ENCODE results near the gene TOP1. TPM values are rescaled to one million over a fixed set of nuclear protein-coding genes. Genes with fewer than 3 reads are reported as not detected.
A peak's percentile ranks its signal among the peaks of the same experiment; 100 is the strongest.

The TOP1 gene
- total RNA-seq, 1 donor from 2014 or later = 102 TPM

DNA sequence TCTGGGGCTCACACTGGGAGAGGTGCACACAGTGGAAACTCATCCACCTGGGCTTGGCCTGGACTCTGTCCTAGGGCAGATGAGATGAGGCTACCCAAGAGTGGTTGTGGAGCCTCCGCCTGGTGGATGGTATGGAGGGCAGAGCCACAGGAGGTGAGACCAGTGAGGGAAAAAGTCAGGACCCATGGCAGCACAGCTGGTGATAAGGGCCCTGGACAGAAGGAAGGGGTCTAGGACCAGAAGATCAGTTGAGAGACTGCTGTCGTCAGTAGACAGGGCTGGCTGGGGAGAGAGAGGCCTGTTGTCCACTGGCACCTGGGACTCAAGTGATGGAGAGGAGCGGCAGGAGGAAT is 138.5 kb downstream of the TOP1 start:
- peaks cover 31% of the 10 kb centered on the region for H3K36me3 Mint-ChIP-seq (ENCODE audit: low read depth)
- peaks cover 3% of the 10 kb centered on the region for H3K27me3 Mint-ChIP-seq (ENCODE audit: low read depth)
- H3K4me3 Mint-ChIP-seq = no peak overlapping the region
- H3K27ac Mint-ChIP-seq (ENCODE audit: unreplicated experiment) = peak overlapping the region; percentile 54
- H3K9me3 Mint-ChIP-seq = no peaks in the 10 kb centered on the region
- peaks cover 4% of the 10 kb centered on the region for H3K4me1 Mint-ChIP-seq
- TF ChIP-seq, protein P1, sequence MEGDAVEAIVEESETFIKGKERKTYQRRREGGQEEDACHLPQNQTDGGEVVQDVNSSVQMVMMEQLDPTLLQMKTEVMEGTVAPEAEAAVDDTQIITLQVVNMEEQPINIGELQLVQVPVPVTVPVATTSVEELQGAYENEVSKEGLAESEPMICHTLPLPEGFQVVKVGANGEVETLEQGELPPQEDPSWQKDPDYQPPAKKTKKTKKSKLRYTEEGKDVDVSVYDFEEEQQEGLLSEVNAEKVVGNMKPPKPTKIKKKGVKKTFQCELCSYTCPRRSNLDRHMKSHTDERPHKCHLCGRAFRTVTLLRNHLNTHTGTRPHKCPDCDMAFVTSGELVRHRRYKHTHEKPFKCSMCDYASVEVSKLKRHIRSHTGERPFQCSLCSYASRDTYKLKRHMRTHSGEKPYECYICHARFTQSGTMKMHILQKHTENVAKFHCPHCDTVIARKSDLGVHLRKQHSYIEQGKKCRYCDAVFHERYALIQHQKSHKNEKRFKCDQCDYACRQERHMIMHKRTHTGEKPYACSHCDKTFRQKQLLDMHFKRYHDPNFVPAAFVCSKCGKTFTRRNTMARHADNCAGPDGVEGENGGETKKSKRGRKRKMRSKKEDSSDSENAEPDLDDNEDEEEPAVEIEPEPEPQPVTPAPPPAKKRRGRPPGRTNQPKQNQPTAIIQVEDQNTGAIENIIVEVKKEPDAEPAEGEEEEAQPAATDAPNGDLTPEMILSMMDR (conservative IDR thresholded peaks at IDR 0.05) = no peak
- no peak for DNase-seq (ENCODE audit: low read depth, low spot score)

DNA sequence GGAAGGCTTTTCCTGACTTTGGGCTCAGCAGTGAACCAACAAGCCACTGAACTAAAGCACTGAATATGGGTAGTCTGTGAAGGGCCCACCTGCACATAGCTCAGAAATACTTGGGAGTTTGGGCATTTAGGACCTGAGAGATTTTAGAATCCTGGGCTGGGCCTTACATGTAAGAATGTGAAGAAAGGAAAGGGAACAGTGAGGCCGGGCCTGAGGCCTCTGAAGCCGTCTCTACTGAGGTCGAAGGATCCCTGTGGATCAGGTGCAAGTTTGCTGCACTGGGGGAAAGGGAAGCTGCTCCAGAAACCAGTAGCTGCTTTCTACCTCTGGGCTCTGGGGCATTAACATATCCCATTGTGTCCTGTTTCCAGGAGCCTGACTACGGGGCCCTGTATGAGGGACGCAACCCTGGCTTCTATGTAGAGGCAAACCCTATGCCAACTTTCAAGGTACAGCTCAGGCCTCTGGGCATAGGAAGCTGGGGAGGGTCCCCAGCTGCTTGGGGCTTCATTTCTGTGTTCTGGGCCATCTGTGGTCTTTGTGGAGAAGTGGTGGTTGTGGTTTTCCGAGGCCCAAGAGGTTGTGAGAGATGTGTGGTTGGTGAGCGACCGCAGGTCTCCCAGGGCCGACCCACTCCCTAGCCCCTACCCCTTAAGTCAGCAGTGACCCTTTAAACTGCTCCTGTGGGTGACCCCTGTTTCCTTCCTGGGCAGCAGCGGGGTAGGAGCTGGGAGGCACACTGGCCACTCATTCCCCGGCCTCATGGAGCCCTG is 139.0 kb downstream of the TOP1 start:
- H3K27ac Mint-ChIP-seq (ENCODE audit: unreplicated experiment) = no peak overlapping the region
- H3K36me3 Mint-ChIP-seq (ENCODE audit: low read depth) = peaks cover 31% of the 10 kb centered on the region
- H3K9me3 Mint-ChIP-seq = no peaks in the 10 kb centered on the region
- H3K27me3 Mint-ChIP-seq (ENCODE audit: low read depth) = peaks cover 3% of the 10 kb centered on the region
- no peak overlapping the region for H3K4me3 Mint-ChIP-seq
- TF ChIP-seq, protein P1 (conservative IDR thresholded peaks at IDR 0.05) = no peak
- peaks cover 4% of the 10 kb centered on the region for H3K4me1 Mint-ChIP-seq
- DNase-seq (ENCODE audit: low read depth, low spot score) = no peak

DNA sequence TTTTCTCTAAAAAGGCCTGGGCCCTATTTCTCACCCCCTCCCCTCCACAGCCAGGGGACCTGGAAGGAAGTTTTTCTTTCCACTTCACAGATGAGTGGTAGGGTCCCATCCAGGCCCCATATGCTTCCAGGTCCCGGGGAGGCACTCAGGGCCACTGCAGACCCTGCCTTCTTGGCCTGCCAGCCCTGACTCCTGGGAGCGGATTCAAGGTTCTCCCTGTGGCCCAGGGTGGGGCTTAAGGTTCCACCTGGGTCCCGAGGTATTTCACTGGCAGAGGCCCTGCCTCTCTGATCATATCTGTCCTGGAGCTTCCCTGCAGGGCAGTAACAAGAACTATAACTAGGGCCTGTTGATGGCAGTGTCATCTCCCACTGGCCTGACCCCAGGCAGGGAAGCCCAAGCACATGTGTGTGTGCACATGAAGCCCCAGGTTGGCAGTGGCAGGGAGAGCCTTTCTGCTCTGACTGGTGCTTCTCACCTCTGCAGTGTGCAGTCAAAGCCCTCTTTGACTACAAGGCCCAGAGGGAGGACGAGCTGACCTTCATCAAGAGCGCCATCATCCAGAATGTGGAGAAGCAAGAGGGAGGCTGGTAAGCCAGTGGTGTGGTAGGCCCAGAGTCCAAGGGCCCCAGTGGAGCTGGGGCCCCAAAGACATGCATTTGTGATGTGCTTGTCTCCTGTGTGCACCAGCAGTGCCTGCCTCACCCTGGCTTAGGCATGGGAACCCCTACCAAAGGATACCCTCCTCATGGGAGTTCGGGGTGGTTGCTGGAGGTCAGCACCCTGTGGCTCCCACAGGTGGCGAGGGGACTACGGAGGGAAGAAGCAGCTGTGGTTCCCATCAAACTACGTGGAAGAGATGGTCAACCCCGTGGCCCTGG is 139.9 kb downstream of the TOP1 start:
- Mint-ChIP-seq H3K4me3 (no peak overlapping the region), H3K27me3 (ENCODE audit: low read depth) (peaks cover 3% of the 10 kb centered on the region), H3K27ac (ENCODE audit: unreplicated experiment) (no peak overlapping the region), H3K4me1 (peaks cover 12% of the 10 kb centered on the region), H3K9me3 (no peaks in the 10 kb centered on the region), H3K36me3 (ENCODE audit: low read depth) (peaks cover 34% of the 10 kb centered on the region)
- DNase-seq (ENCODE audit: low read depth, low spot score) = no peak
- TF ChIP-seq, protein P1 (conservative IDR thresholded peaks at IDR 0.05) = no peak

DNA sequence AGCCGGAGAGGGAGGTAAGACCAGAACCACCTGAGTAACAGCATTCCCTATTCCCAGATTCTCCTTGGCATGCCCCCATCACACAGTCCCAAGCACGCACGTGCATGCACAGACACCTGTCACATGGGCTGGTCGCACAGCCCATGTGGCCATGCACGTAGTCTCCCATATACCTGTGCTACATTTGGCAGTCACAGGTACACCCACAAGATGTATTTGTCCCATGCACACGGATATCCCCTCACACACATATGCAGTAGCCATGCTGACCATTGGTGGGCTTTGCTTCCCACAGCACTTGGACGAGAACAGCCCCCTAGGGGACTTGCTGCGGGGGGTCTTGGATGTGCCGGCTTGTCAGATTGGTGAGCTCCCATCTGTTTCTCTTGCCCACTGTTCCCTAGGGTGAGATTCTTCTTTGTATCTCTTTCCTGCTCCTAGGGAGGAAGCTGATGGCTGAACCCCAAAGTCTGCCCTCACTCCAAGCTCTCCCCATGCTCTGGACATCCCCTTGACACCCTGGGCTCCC is 140.6 kb downstream of the TOP1 start:
- no peak overlapping the region for H3K4me3 Mint-ChIP-seq
- H3K27ac Mint-ChIP-seq (ENCODE audit: unreplicated experiment) = no peak overlapping the region
- DNase-seq (ENCODE audit: low read depth, low spot score) = no peak
- no peaks in the 10 kb centered on the region for H3K9me3 Mint-ChIP-seq
- TF ChIP-seq, protein P1 (conservative IDR thresholded peaks at IDR 0.05) = no peak
- peaks cover 29% of the 10 kb centered on the region for H3K36me3 Mint-ChIP-seq (ENCODE audit: low read depth)
- H3K27me3 Mint-ChIP-seq (ENCODE audit: low read depth) = peaks cover 3% of the 10 kb centered on the region
- peaks cover 15% of the 10 kb centered on the region for H3K4me1 Mint-ChIP-seq

DNA sequence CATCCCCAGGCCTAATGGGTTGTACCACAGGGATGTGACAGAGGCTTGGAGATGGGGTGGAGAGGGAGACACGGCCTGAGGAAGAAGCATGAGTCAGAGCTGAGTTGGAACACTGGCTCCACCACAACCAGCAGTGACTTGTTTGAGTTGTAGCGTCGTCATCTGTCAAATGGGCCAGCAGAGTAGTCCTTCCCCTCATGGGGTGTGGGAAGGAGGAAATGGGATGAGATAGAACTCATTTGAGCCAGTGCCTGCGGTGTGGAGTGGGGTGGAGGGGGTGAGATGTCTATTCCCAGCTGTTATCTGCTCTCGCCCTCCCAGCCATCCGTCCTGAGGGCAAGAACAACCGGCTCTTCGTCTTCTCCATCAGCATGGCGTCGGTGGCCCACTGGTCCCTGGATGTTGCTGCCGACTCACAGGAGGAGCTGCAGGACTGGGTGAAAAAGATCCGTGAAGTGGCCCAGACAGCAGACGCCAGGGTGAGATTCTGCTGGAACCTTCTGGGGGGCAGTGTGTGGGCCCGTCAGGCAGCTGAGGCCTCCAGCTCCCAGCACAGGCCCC is 141.2 kb downstream of the TOP1 start:
- Mint-ChIP-seq H3K27ac (ENCODE audit: unreplicated experiment) (peak overlapping the region; percentile 91), H3K4me1 (peaks cover 21% of the 10 kb centered on the region), H3K27me3 (ENCODE audit: low read depth) (peaks cover 3% of the 10 kb centered on the region), H3K9me3 (no peaks in the 10 kb centered on the region), H3K36me3 (ENCODE audit: low read depth) (peaks cover 32% of the 10 kb centered on the region), H3K4me3 (no peak overlapping the region)
- TF ChIP-seq, protein P1 (conservative IDR thresholded peaks at IDR 0.05) = no peak
- no peak for DNase-seq (ENCODE audit: low read depth, low spot score)

Measured in neural crest cell (in vitro differentiated cells).